ENCODE results near the gene TOE1.
"Not testable (repeated sequence)": the region's sequence is repeated elsewhere in the genome, so short reads cannot be mapped to it uniquely, and the experiment has no call there.

Gene TOE1

GRCh38 chr1:45365051-45365450, 25.1 kb downstream of the TOE1 start:
- H3K4me1 ChIP-seq (ENCODE audit: control insufficient read depth, low read depth, low read length) = peaks cover 9% of the 10 kb centered on the region
- no peak overlapping the region for H3K4me3 ChIP-seq (ENCODE audit: low read length)

GRCh38 chr1:45370575-45370974, 30.6 kb downstream of the TOE1 start:
- Histone ChIP-seq H3K36me3 (ENCODE audit: control insufficient read depth, low read depth, low read length) (no peaks in the 10 kb centered on the region), H3K4me3 (ENCODE audit: low read length) (no peak overlapping the region), H3K9me3 (ENCODE audit: control insufficient read depth, low read depth, low read length) (no peaks in the 10 kb centered on the region), H3K9ac (ENCODE audit: low read length) (no peak overlapping the region), H3K27ac (ENCODE audit: low read length) (no peak overlapping the region), H3K4me1 (ENCODE audit: control insufficient read depth, low read depth, low read length) (no peaks in the 10 kb centered on the region), H3K27me3 (ENCODE audit: control insufficient read depth, insufficient read depth, low read length) (no peaks in the 10 kb centered on the region)

More at GRCh38 chr1:45365051-45365450, 25.1 kb downstream of the TOE1 start:
- Histone ChIP-seq H3K27ac (ENCODE audit: low read length) (no peak overlapping the region), H3K9ac (ENCODE audit: low read length) (no peak overlapping the region), H3K9me3 (ENCODE audit: control insufficient read depth, low read depth, low read length) (no peaks in the 10 kb centered on the region), H3K36me3 (ENCODE audit: control insufficient read depth, low read depth, low read length) (no peaks in the 10 kb centered on the region), H3K27me3 (ENCODE audit: control insufficient read depth, insufficient read depth, low read length) (no peaks in the 10 kb centered on the region)

- Histone ChIP-seq H3K36me3 (ENCODE audit: control insufficient read depth, low read depth, low read length) (no peaks in the 10 kb centered on the region), H3K27ac (ENCODE audit: low read length) (no peak overlapping the region), H3K9me3 (ENCODE audit: control insufficient read depth, low read depth, low read length) (no peaks in the 10 kb centered on the region), H3K4me1 (ENCODE audit: control insufficient read depth, low read depth, low read length) (no peaks in the 10 kb centered on the region), H3K27me3 (ENCODE audit: control insufficient read depth, insufficient read depth, low read length) (no peaks in the 10 kb centered on the region), H3K4me3 (ENCODE audit: low read length) (no peak overlapping the region), H3K9ac (ENCODE audit: low read length) (no peak overlapping the region)
These were observed 33.6 kb downstream of the TOE1 start for GRCh38 chr1:45373573-45373972.

GRCh38 chr1:45375104-45376090, 35.4 kb downstream of the TOE1 start:
- H3K9ac ChIP-seq (ENCODE audit: low read length) = no peak overlapping the region
- no peaks in the 10 kb centered on the region for H3K27me3 ChIP-seq (ENCODE audit: control insufficient read depth, insufficient read depth, low read length)
- H3K27ac ChIP-seq (ENCODE audit: low read length) = no peak overlapping the region
- no peak overlapping the region for H3K4me3 ChIP-seq (ENCODE audit: low read length)
- no peaks in the 10 kb centered on the region for H3K9me3 ChIP-seq (ENCODE audit: control insufficient read depth, low read depth, low read length)
- no peaks in the 10 kb centered on the region for H3K4me1 ChIP-seq (ENCODE audit: control insufficient read depth, low read depth, low read length)
- no peaks in the 10 kb centered on the region for H3K36me3 ChIP-seq (ENCODE audit: control insufficient read depth, low read depth, low read length)

GRCh38 chr1:45378184-45378583, 38.2 kb downstream of the TOE1 start:
- H3K27me3 ChIP-seq (ENCODE audit: control insufficient read depth, insufficient read depth, low read length) = no peaks in the 10 kb centered on the region
- no peaks in the 10 kb centered on the region for H3K4me1 ChIP-seq (ENCODE audit: control insufficient read depth, low read depth, low read length)
- H3K36me3 ChIP-seq (ENCODE audit: control insufficient read depth, low read depth, low read length) = no peaks in the 10 kb centered on the region
- no peaks in the 10 kb centered on the region for H3K9me3 ChIP-seq (ENCODE audit: control insufficient read depth, low read depth, low read length)
- no peak overlapping the region for H3K4me3 ChIP-seq (ENCODE audit: low read length)
- H3K27ac ChIP-seq (ENCODE audit: low read length) = no peak overlapping the region
- H3K9ac ChIP-seq (ENCODE audit: low read length) = no peak overlapping the region

- H3K9ac ChIP-seq (ENCODE audit: low read length) = no peak overlapping the region
- no peaks in the 10 kb centered on the region for H3K36me3 ChIP-seq (ENCODE audit: control insufficient read depth, low read depth, low read length)
- H3K9me3 ChIP-seq (ENCODE audit: control insufficient read depth, low read depth, low read length) = no peaks in the 10 kb centered on the region
- H3K4me1 ChIP-seq (ENCODE audit: control insufficient read depth, low read depth, low read length) = no peaks in the 10 kb centered on the region
- H3K4me3 ChIP-seq (ENCODE audit: low read length) = no peak overlapping the region
- H3K27ac ChIP-seq (ENCODE audit: low read length) = no peak overlapping the region
- no peaks in the 10 kb centered on the region for H3K27me3 ChIP-seq (ENCODE audit: control insufficient read depth, insufficient read depth, low read length)
These were observed 39.6 kb downstream of the TOE1 start for GRCh38 chr1:45379524-45379923.

GRCh38 chr1:45380125-45380524, 40.2 kb downstream of the TOE1 start:
- no peaks in the 10 kb centered on the region for H3K9me3 ChIP-seq (ENCODE audit: control insufficient read depth, low read depth, low read length)
- no peaks in the 10 kb centered on the region for H3K36me3 ChIP-seq (ENCODE audit: control insufficient read depth, low read depth, low read length)
- H3K27me3 ChIP-seq (ENCODE audit: control insufficient read depth, insufficient read depth, low read length) = no peaks in the 10 kb centered on the region
- H3K4me1 ChIP-seq (ENCODE audit: control insufficient read depth, low read depth, low read length) = no peaks in the 10 kb centered on the region
- H3K4me3 ChIP-seq (ENCODE audit: low read length) = no peak overlapping the region
- H3K27ac ChIP-seq (ENCODE audit: low read length) = no peak overlapping the region
- no peak overlapping the region for H3K9ac ChIP-seq (ENCODE audit: low read length)

- no peaks in the 10 kb centered on the region for H3K27me3 ChIP-seq (ENCODE audit: control insufficient read depth, insufficient read depth, low read length)
- H3K9ac ChIP-seq (ENCODE audit: low read length) = no peak overlapping the region
- no peak overlapping the region for H3K4me3 ChIP-seq (ENCODE audit: low read length)
- no peak overlapping the region for H3K27ac ChIP-seq (ENCODE audit: low read length)
- no peaks in the 10 kb centered on the region for H3K4me1 ChIP-seq (ENCODE audit: control insufficient read depth, low read depth, low read length)
- H3K9me3 ChIP-seq (ENCODE audit: control insufficient read depth, low read depth, low read length) = no peaks in the 10 kb centered on the region
- no peaks in the 10 kb centered on the region for H3K36me3 ChIP-seq (ENCODE audit: control insufficient read depth, low read depth, low read length)
These were observed 40.8 kb downstream of the TOE1 start for GRCh38 chr1:45380730-45381129.

GRCh38 chr1:45381243-45381642, 41.3 kb downstream of the TOE1 start:
- H3K27ac ChIP-seq (ENCODE audit: low read length) = no peak overlapping the region
- no peaks in the 10 kb centered on the region for H3K36me3 ChIP-seq (ENCODE audit: control insufficient read depth, low read depth, low read length)
- no peaks in the 10 kb centered on the region for H3K4me1 ChIP-seq (ENCODE audit: control insufficient read depth, low read depth, low read length)
- no peak overlapping the region for H3K4me3 ChIP-seq (ENCODE audit: low read length)
- H3K27me3 ChIP-seq (ENCODE audit: control insufficient read depth, insufficient read depth, low read length) = no peaks in the 10 kb centered on the region
- H3K9ac ChIP-seq (ENCODE audit: low read length) = no peak overlapping the region
- H3K9me3 ChIP-seq (ENCODE audit: control insufficient read depth, low read depth, low read length) = no peaks in the 10 kb centered on the region

GRCh38 chr1:45383191-45383590, 43.2 kb downstream of the TOE1 start:
- no peak overlapping the region for H3K27ac ChIP-seq (ENCODE audit: low read length)
- no peaks in the 10 kb centered on the region for H3K9me3 ChIP-seq (ENCODE audit: control insufficient read depth, low read depth, low read length)
- no peaks in the 10 kb centered on the region for H3K27me3 ChIP-seq (ENCODE audit: control insufficient read depth, insufficient read depth, low read length)
- H3K9ac ChIP-seq (ENCODE audit: low read length) = no peak overlapping the region
- H3K4me1 ChIP-seq (ENCODE audit: control insufficient read depth, low read depth, low read length) = no peaks in the 10 kb centered on the region
- H3K36me3 ChIP-seq (ENCODE audit: control insufficient read depth, low read depth, low read length) = no peaks in the 10 kb centered on the region
- H3K4me3 ChIP-seq (ENCODE audit: low read length) = no peak overlapping the region

- not testable (repeated sequence) for H3K9me3 ChIP-seq (ENCODE audit: control insufficient read depth, low read depth, low read length); H3K27me3 ChIP-seq (ENCODE audit: control insufficient read depth, insufficient read depth, low read length); H3K27ac ChIP-seq (ENCODE audit: low read length); H3K9ac ChIP-seq (ENCODE audit: low read length); H3K4me1 ChIP-seq (ENCODE audit: control insufficient read depth, low read depth, low read length); H3K36me3 ChIP-seq (ENCODE audit: control insufficient read depth, low read depth, low read length); H3K4me3 ChIP-seq (ENCODE audit: low read length)
These were observed 44.2 kb downstream of the TOE1 start for GRCh38 chr1:45384213-45384612.

- Histone ChIP-seq H3K36me3 (ENCODE audit: control insufficient read depth, low read depth, low read length) (no peaks in the 10 kb centered on the region), H3K27me3 (ENCODE audit: control insufficient read depth, insufficient read depth, low read length) (no peaks in the 10 kb centered on the region), H3K9me3 (ENCODE audit: control insufficient read depth, low read depth, low read length) (no peaks in the 10 kb centered on the region), H3K27ac (ENCODE audit: low read length) (no peak overlapping the region), H3K9ac (ENCODE audit: low read length) (no peak overlapping the region), H3K4me1 (ENCODE audit: control insufficient read depth, low read depth, low read length) (no peaks in the 10 kb centered on the region), H3K4me3 (ENCODE audit: low read length) (no peak overlapping the region)
These were observed 45.3 kb downstream of the TOE1 start for GRCh38 chr1:45385302-45385701.
